Liver (tissue), 9 donors: ENCODE measurements around the gene CHIC2. TPM values are rescaled to one million over a fixed set of nuclear protein-coding genes. Genes with fewer than 3 reads are reported as not detected.

Source experiments
- DNase-seq: peaks from one replicate; pipeline ENCODE4 v3.0.0-alpha.2; 2017; ENCODE audit warnings: low spot score
- H3K27ac ChIP-seq, 2 donors: one replicate each; pipeline ENCODE4 v1.7.0; 2013; ENCODE audit warnings: inconsistent platforms in 2 of 2, low read length in 2 of 2, control low read depth in 1 of 2, low read depth in 1 of 2, mild to moderate bottlenecking in 1 of 2
- H3K27me3 ChIP-seq, 4 donors: one replicate each; pipeline versions ENCODE4 v1.6.1 to v1.7.0; 2013; ENCODE audit warnings: low read length in 3 of 4, inconsistent platforms in 1 of 4, mild to moderate bottlenecking in 1 of 4, moderate library complexity in 1 of 4; ENCODE audit not compliant: control insufficient read depth in 4 of 4, insufficient read depth in 4 of 4
- H3K36me3 ChIP-seq, 4 donors: one replicate each; pipeline versions ENCODE4 v1.6.1 to v1.7.0; 2013; ENCODE audit warnings: low read length in 3 of 4, mild to moderate bottlenecking in 3 of 4, low read depth in 1 of 4, moderate library complexity in 1 of 4; ENCODE audit not compliant: control insufficient read depth in 4 of 4, insufficient read depth in 3 of 4
- H3K4me1 ChIP-seq, 4 donors: one replicate each; pipeline versions ENCODE4 v1.6.1 to v1.7.0; 2013; ENCODE audit warnings: low read length in 3 of 4, mild to moderate bottlenecking in 3 of 4, moderate library complexity in 1 of 4; ENCODE audit not compliant: control insufficient read depth in 4 of 4, insufficient read depth in 4 of 4
- H3K4me3 ChIP-seq, 3 donors: one replicate each; pipeline versions ENCODE4 v1.6.1 to v1.7.0; 2013; ENCODE audit warnings: low read length in 3 of 3, control low read depth in 1 of 3, low read depth in 1 of 3, mild to moderate bottlenecking in 1 of 3
- H3K9ac ChIP-seq, 2 donors: one replicate each; pipeline ENCODE4 v1.7.0; 2013; ENCODE audit warnings: low read length in 2 of 2, mild to moderate bottlenecking in 2 of 2, moderate library complexity in 2 of 2, control low read depth in 1 of 2, low read depth in 1 of 2
- H3K9me3 ChIP-seq, 4 donors: one replicate each; pipeline versions ENCODE4 v1.6.1 to v1.7.0; 2013; ENCODE audit warnings: low read length in 3 of 4; ENCODE audit not compliant: control insufficient read depth in 4 of 4
- ATF3 ChIP-seq: IDR thresholded peaks from 2 replicates; pipeline ENCODE4 v1.6.1; 2016; ENCODE audit warnings: antibody characterized with exemption
- CTCF ChIP-seq: fragments of 150-350 bp; IDR thresholded peaks from 2 replicates; pipeline ENCODE4 v1.5.1; 2017; ENCODE audit warnings: improper control_type of control experiment, low read depth, low read length; ENCODE audit not compliant: missing input control
- EGR1 ChIP-seq, 2 donors: IDR thresholded peaks; 2 replicates each; pipeline ENCODE4 v1.6.1; 2016 to 2018; ENCODE audit warnings: antibody characterized with exemption in 2 of 2, low read depth in 2 of 2
- FOXA1 ChIP-seq: IDR thresholded peaks from 2 replicates; pipeline ENCODE4 v1.6.1; 2016; ENCODE audit warnings: antibody characterized with exemption
- FOXA2 ChIP-seq: IDR thresholded peaks from 2 replicates; pipeline ENCODE4 v1.6.1; 2016; ENCODE audit warnings: antibody characterized with exemption
- GABPA ChIP-seq, 2 donors: IDR thresholded peaks in 1 of 2; conservative IDR thresholded peaks in 1 of 2; 2 replicates each; pipeline ENCODE4 v1.6.1; 2016; ENCODE audit warnings: antibody characterized with exemption in 2 of 2, mild to moderate bottlenecking in 1 of 2, moderate library complexity in 1 of 2
- HNF4A ChIP-seq, 2 donors: conservative IDR thresholded peaks; 2 replicates each; pipeline ENCODE4 v1.6.1; 2016; ENCODE audit warnings: antibody characterized with exemption in 2 of 2, mild to moderate bottlenecking in 2 of 2
- HNF4G ChIP-seq: IDR thresholded peaks from 2 replicates; pipeline ENCODE4 v1.6.1; 2016; ENCODE audit warnings: antibody characterized with exemption
- JUND ChIP-seq, 2 donors: IDR thresholded peaks; 2 replicates each; pipeline ENCODE4 v1.6.1; 2016; ENCODE audit warnings: antibody characterized with exemption in 2 of 2
- MAX ChIP-seq: IDR thresholded peaks from 2 replicates; pipeline ENCODE4 v1.6.1; 2016; ENCODE audit warnings: antibody characterized with exemption
- NR2F2 ChIP-seq: IDR thresholded peaks from 2 replicates; pipeline ENCODE4 v1.6.1; 2016; ENCODE audit warnings: antibody characterized with exemption
- RAD21 ChIP-seq, 2 donors: IDR thresholded peaks; 2 replicates each; pipeline ENCODE4 v1.6.1; 2016; ENCODE audit warnings: antibody characterized with exemption in 2 of 2, mild to moderate bottlenecking in 2 of 2
- REST ChIP-seq: IDR thresholded peaks from 2 replicates; pipeline ENCODE4 v1.6.1; 2016; ENCODE audit warnings: antibody characterized with exemption, mild to moderate bottlenecking
- RXRA ChIP-seq, 2 donors: IDR thresholded peaks; 2 replicates each; pipeline ENCODE4 v1.6.1; 2017 to 2018; ENCODE audit warnings: antibody characterized with exemption in 2 of 2, mild to moderate bottlenecking in 1 of 2
- SP1 ChIP-seq: IDR thresholded peaks from 2 replicates; pipeline ENCODE4 v1.6.1; 2018; ENCODE audit warnings: antibody characterized with exemption, mild to moderate bottlenecking
- TAF1 ChIP-seq: conservative IDR thresholded peaks from 2 replicates; pipeline ENCODE4 v1.6.1; 2016; ENCODE audit warnings: antibody characterized with exemption, mild to moderate bottlenecking
- YY1 ChIP-seq: IDR thresholded peaks from 2 replicates; pipeline ENCODE4 v1.6.1; 2016; ENCODE audit warnings: antibody characterized with exemption, mild to moderate bottlenecking
- ZBTB33 ChIP-seq: IDR thresholded peaks from 2 replicates; pipeline ENCODE4 v1.6.1; 2016; ENCODE audit warnings: antibody characterized with exemption
- WGBS: extraction: QIAGEN DNeasy Blood & Tissue Kit; methylation state at CpG from one replicate; pipeline ENCODE4 v1.1.7; 2013; 5-methylcytosine and 5-hydroxymethylcytosine counted together
- polyA plus RNA-seq, 2 donors: library from polyadenylated mRNA; stranded (reverse) in 1 of 2; unstranded in 1 of 2; fragments of 200-250 nt in 1 of 2; fragments of >200 nt in 1 of 2; fragmentation: Nextera tagmentation in 1 of 2; extraction: Ambion mirVana in 1 of 2; gene quantifications; one replicate each; pipeline versions ENCODE4 v1.2.1 to v1.2.3, GENCODE V29; 2013 to 2015
- total RNA-seq, 2 donors: library from RNA; depleted of rRNA; stranded (reverse); fragments of >200 nt; gene quantifications; one replicate each; pipeline ENCODE4 v1.2.3, GENCODE V29; 2014
- donor health status: healthy.
- donor health status: healthy.
- donor health status: healthy.
- donor health status: healthy.
- donor health status: healthy.

CHIC2 gene
- total and polyA plus RNA-seq, 4 donors, result 9.3 to 26.2 (median 18.4) TPM

- TF ChIP-seq YY1 (no peak), FOXA2 (no peak), HNF4A (conservative IDR thresholded peaks at IDR 0.05) (no peak), NR2F2 (no peak), JUND (IDR thresholded peaks at IDR 0.05) (no peak), ZBTB33 (no peak), RXRA (IDR thresholded peaks at IDR 0.05) (no peak), RAD21 (IDR thresholded peaks at IDR 0.05) (no peak), CTCF (no peak), REST (no peak), ATF3 (no peak), GABPA (IDR thresholded peaks at IDR 0.05 in 1 of 2, conservative IDR thresholded peaks at IDR 0.05 in 1 of 2) (no peak), FOXA1 (no peak), EGR1 (IDR thresholded peaks at IDR 0.05; ENCODE audit: low read depth in 2 of 2) (no peak), SP1 (no peak), HNF4G (no peak), TAF1 (no peak), MAX (no peak)
- WGBS, result 75% methylated on average over 6 of the region's 6 CpGs
- DNase-seq, result no peak
- no peaks in the 10 kb centered on the region for H3K9me3 ChIP-seq
- H3K9ac ChIP-seq, result peak overlapping the region; percentile 67 to 87
- H3K27me3 ChIP-seq, result no peaks in the 10 kb centered on the region
- H3K27ac ChIP-seq, result peak overlapping the region; percentile 97 to 100
- peaks cover 0 to 2% (median 0%) of the 10 kb centered on the region in 4 donors for H3K36me3 ChIP-seq
- no peak overlapping the region for H3K4me3 ChIP-seq
- peaks cover 3 to 23% (median 18%) of the 10 kb centered on the region in 4 donors for H3K4me1 ChIP-seq
These were observed 1.1 kb upstream of the CHIC2 start for GRCh38 chr4:54065282-54066087.
